ENCODE measurements around the gene BECN2. TPM values are rescaled to one million over a fixed set of nuclear protein-coding genes. Genes with fewer than 3 reads are reported as not detected.
A peak's percentile ranks its signal among the peaks of the same experiment; 100 is the strongest.
"Not testable (repeated sequence)": the region's sequence is repeated elsewhere in the genome, so short reads cannot be mapped to it uniquely, and the experiment has no call there.

The BECN2 gene
- total RNA-seq, 1 donor from 2014 or later: not detected

DNA sequence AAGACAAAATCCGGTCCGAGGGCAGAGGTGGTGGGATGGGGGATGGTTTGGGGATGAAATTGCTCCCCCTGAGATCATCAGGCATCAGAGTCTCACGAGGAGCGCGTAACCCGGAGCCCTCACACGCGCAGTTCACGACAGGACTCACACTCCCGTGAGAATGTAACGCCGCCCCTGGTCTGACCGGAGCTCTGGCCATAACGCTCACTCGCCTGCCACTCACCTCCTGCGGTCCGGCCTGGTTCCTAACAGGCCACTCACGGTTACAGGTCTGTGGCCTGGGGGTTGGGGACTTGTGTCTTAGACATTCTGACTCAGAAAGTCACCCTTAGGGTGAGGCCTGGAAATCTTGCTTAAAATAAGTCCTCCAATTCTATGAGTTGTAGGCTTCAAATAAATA lies 21.5 kb downstream of the BECN2 start:
- DNase-seq (ENCODE audit: low read depth): no peak

DNA sequence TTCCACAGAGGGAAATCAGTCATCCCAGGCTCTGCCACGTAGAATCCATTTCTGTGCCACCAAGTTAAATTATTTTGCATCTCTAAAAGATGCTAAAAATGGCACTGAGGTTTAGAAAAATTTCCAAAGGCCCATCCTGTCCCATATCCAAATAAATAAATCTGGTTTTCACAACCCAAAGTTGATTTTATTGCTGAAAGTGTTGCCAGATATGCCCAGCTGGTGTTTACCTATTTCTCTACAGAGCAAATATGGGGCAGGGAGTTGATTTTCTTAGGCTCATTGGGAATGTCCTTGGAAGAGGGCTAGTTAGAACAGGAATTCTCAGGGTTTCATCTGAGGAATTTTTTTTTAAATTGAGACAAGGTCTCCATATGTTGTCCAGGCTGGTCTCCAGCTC lies 22.4 kb downstream of the BECN2 start:
- DNase-seq (ENCODE audit: low read depth): no peak

DNA sequence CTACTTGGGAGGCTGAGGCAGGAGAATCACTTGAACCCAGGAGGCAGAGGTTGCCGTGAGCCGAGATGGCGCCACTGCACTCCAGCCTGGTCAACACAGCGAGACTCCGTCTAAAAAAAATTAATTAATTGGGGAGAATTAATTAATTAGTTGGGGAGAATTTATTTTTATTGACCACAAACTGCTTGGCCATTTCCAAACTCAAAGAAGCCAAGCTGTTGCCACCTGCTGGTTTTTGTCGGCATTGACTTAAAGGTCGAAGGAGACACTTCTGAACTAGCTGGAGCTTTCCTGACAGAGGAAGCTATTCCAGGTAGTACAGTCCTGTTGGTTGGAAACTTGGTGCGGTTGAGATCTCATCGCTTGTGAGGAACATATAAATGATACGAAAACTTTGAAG lies 28.2 kb downstream of the BECN2 start:
- DNase-seq (ENCODE audit: low read depth): peak; percentile 59

DNA sequence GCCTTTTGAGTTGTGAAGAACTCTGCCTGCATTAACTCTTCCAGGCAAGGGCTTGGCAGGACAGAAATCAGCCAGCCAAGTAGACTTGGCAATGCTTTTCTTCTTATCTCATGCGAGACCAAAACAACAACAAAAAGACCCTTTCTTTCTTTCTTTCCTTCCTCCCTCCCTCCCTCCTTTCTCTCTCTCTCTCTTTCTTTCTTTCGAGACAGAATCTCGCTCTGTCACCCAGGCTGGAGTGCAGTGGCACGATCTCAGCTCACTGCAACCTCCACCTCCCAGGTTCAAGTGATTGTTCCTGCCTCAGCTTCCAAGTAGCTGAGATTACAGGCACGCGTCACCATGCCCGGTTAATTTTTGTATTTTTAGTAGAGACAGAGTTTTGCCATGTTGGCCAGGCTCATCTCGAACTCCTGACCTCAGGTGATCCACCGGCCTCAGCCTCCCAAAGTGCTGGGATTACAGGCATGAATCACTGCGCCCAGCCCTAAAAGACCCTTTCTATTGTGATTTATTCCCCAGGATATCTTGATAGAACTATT lies 30.9 kb downstream of the BECN2 start:
- DNase-seq (ENCODE audit: low read depth): not testable (repeated sequence)

DNA sequence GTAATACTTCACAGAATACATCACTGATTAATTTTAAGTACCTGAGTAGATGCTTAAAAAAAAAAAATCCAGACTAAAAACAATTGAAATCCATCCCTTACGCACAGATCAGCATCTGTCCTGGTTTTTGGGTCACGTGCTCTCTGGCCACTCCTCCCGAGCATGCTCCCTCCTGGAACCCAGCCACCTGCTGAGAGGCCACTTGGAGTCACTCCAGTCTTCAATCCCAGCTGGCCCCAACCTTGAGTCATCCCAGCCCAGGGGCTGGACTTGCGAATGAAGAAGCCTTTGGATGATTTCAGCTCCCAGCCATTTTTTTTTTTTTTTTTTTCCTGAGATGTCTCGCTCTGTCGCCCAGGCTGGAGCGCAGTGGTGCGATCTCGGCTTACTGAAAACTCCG lies 32.5 kb downstream of the BECN2 start:
- peak; percentile 100 for DNase-seq (ENCODE audit: low read depth)

DNA sequence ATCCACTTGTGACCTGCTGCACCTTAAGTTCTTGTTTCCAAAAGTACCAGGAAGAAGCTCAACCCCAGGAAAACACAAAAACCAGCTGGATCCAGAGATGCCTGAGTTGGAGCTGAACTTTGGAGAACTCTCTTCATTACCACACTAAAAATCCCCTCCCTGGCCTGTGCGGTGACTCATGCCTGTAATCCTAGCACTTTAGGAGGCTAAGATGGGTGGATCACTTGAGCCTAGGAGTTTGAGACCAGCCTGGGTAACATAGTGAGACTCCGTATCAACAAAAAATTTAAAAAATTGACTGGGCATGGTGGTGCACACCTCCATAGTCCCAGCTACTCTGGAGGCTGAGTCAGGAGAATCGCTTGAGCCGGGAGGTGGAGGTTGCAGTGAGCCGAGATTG lies 35.2 kb downstream of the BECN2 start:
- DNase-seq (ENCODE audit: low read depth): peak; percentile 55

DNA sequence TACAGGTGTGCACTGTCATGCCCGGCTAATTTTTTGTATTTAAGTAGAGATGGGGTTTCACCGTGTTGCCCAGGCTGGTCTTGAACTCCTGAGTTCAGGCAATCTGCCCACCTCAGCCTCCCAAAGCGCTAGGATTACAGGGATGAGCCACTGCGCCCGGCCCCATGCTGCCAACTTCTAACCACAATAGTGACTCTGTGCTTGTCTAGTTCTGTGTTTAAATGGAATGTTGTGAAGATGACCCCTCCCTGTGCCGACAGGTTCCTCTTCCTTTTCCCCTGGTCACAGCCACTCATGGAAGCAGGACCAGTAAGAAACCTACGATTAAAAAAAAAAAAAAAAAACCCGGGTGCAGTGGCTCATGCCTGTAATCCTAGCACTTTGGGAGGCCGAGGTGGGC lies 36.6 kb downstream of the BECN2 start:
- no peak for DNase-seq (ENCODE audit: low read depth)

DNA sequence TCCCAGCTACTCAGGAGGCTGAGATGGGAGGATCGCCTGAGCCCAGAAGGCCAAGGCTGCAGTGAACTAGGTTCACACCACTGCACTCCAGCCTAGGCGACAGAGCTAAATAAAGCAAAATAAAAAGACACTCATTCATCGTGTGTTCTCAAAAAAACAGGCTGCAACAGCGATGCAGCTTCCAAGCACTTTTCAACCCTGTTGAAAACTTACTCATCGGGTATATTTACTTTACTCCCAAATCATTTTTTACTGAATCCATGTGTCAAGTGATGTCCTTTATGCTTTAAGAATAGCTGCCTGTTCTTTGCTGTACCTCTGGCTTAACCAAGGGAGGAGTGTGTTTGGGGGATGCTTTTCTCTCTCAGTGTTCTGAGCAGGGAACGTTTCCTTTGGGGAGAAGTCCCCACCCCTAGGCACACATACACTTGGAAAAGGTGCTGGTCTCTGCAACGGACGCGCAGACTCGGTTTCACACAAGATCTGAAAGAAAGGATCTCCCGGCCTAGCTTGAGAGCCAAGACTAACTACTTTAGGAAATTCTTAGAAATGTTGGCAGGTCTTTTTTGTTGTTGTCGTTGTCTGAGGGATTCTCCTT lies 39.9 kb downstream of the BECN2 start:
- DNase-seq (ENCODE audit: low read depth): no peak

DNA sequence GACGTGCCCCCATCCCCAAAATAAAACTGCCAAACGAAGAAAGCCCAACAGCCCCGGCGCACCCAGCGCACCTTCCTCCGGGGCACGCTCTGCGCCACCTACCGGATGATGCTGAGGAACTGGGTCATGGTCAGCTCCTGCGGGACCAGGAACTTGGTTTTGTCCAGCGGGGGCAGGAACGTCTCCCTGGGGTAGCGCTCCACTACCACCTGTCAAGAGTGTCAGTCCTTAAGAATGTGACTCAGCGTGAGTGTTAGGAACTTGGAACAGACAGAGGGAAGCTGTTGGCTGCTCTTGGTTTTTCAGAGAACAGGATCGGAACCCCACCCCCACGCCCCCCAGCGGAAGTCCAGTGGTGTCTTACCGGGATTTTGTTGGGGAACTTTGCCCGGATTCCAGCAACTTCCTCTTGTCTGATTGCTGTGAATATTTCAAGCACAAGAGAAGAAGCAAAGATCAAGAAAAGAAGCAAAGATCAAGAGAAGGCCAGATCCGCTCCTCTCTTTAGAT lies 40.9 kb downstream of the BECN2 start:
- DNase-seq (ENCODE audit: low read depth): peak; percentile 96

DNA sequence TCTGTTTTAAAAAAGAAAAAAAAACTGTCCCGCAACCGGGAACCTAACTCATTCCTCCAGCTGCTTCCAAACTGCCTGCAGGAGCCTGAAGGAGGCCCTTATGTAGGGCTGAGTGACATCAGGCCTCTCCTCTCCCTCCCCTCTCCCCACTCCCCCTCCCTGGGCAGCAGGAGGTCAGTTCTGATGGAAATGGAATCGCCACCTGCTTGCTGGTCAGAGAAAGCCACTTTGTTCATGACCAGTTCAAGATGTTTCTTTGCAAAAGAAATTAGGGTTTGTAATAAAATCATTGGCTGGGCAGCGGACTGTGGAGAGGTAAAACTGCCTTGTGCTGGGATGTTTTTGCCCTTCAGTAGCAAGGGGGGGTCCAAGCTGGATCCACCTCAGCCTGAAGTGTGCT lies 41.5 kb downstream of the BECN2 start, which contains the start of gene MAP1LC3C:
TSS of gene MAP1LC3C (minus strand) at position 73 of the 400 bp plus-strand sequence. CDS start 90 bp downstream, outside the sequence.
- DNase-seq (ENCODE audit: low read depth): peak; percentile 76

DNA sequence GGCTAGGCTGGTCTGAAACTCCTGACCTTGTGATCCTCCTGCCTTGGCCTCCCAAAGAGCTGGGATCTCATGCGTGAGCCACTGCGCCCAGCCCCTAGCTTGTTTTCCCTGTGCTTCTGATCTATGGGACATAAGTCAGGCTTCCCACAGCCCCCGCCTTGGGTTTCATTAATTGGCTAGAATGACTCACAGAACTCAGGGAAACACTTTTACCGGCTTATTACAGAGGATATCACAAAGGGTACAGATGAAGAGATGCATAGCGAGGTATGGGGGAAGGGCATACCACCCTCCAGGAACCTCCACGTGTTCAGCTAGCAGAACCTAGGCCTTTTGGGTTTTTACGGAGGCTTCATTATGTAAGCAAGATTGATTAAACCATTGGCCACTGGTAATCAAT lies 42.9 kb downstream of the BECN2 start:
- no peak for DNase-seq (ENCODE audit: low read depth)

DNA sequence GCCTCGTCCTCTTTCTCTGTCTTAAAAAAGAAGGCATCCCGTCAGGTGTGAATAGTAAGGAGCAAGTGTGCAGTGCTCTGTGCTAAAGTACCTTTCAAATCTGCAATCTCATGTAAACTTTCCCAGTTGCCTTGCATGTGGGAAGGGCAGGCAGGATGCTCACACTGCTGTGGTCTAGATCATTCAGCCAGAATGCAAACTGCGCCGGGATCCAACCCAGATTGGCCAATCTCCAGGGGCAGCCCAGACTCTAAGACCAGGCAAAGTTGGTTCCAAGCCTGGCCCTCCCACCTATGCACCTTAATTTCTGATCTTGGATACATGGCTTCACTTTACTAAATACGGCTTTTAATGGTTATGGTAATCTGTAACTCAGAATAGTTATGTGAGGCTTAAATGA lies 44.5 kb downstream of the BECN2 start:
- DNase-seq (ENCODE audit: low read depth): no peak

DNA sequence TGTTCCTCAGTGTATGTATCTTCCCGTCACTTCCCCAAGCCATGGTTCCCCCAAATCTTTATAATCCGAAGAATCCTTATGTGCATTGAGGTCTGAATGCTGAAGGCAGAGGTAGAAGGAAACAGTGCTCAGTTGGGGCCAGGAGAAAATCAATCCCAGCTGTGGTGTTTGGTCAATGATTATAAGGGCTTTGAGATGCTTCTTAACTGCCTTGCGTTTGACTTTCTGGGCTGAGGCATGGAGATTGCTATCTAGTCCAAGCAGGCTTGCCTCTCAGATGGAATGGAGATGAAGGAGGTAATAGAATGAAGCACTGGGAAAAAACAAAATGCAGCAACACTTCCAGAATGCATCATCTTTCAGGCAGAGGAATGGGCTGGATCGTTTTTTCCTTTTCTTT lies 44.9 kb downstream of the BECN2 start:
- no peak for DNase-seq (ENCODE audit: low read depth)

DNA sequence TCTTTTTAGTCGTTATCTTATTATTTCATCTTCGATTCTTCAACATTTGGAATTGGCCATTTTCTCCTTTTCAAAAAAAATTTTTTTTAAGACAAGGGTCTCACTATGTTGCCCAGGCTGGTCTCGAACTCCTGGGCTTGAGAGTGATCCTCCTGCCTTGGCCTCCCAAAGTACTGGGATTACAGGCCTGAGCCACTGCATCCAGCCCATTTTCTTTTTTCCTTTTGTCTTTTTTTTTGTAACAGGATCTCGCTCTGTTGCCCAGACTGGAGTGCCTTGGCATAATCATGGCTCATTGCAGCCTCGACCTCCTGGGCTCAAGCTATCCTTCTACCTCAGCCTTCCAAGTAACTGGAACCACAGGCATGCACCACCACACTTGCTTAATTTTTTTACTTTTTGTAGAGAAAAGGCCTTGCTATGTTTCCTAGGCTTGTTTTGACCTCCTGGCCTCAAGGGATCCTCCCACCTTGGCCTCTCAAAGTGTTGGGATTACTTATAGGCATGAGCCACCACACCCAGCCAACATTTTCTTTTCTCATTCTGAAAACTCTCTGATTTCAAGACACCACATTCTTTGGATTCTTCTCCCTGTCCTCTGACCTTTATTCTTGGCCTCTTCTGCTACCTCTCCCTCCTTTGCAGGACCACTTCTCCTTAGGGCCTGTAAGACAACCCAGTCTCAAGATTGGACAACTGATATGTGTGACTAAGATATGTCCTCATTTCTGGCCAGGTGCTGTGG lies 47.4 kb downstream of the BECN2 start:
- DNase-seq (ENCODE audit: low read depth): no peak

DNA sequence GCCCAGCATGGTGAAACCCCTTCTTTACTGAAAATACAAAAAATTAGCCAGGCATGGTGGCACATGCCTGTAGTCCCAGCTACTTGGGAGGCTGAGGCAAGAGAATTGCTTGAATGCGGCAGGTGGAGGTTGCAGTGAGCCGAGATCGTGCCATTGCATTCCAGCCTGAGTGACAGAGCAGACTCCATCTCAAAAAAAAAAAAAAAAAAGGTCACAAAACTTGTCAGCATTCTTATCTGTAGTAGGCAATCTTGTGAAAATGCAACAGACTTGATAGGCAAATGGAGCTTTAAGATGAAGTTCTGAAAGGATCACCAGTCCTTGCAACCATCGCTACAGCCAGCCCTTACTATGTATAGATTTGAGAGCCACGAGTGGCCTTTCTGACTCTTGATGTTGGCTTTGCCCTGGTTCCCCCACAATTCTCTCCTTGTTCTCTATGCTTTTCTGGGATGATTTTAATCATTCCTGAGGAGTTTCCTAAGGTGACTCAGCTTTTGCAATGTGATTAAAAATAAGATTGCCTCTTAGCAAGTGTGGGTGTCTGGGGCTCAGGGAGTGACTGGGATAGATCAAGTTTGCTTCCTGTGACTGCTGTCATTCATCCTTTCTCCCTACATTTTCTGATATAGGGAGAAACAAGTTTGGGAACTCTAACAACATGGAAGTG lies 48.4 kb downstream of the BECN2 start:
- no peak for DNase-seq (ENCODE audit: low read depth)

DNA sequence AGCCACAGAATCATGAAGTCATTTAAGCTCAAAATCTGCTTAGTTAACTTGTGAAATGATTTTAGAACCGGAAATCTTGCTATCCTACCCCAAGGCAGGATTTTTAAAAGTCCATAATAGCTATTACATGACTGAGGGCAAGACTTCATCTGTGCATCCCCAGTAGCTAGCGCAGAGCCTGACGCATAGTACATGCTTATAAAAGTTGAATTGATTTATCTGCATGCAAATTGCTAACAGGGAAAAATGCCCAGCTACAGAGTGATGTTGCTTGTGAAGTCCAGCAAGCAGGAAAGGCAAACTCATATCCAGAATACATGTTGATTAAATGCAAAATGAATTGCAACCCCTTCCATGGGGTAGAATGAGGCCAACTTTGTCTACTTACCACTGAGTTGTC lies 49.4 kb downstream of the BECN2 start:
- no peak for DNase-seq (ENCODE audit: low read depth)

Other genes with a start within 250 kb of the BECN2 start
- gene EXO1, start 109.6 kb upstream of the BECN2 start, total RNA-seq: 0.21 and 1.3 TPM in 2 replicates
- gene MAP1LC3C, start 41.3 kb downstream of the BECN2 start, total RNA-seq: 37.5 and 38.4 TPM in 2 replicates

Data from myocyte (in vitro differentiated cells).